Umbilical cord (tissue), 2 donors: ENCODE results near the gene ZDHHC14. TPM values are rescaled to one million over a fixed set of nuclear protein-coding genes. Genes with fewer than 3 reads are reported as not detected.
"Not testable (repeated sequence)": the region's sequence is repeated elsewhere in the genome, so short reads cannot be mapped to it uniquely, and the experiment has no call there.

Source experiments
- DNase-seq: peaks from one replicate; pipeline ENCODE4 v3.0.0-alpha.2; 2015; ENCODE audit warnings: low spot score
- total RNA-seq: library from RNA; depleted of rRNA; stranded (reverse); fragments of >200 nt; gene quantifications from one replicate; pipeline ENCODE4 v1.2.3, GENCODE V29; 2014; ENCODE audit warnings: low replicate concordance; ENCODE audit not compliant: insufficient read depth

The ZDHHC14 gene
- total RNA-seq, 1 donor from 2014 or later: 6.5 TPM

- DNase-seq: no peak
Measured at GRCh38 chr6:157406661-157407060, 25.7 kb downstream of the ZDHHC14 start.

- no peak for DNase-seq
Measured at GRCh38 chr6:157407646-157408045, 26.7 kb downstream of the ZDHHC14 start.

- not testable (repeated sequence) for DNase-seq
Measured at GRCh38 chr6:157408427-157408826, 27.4 kb downstream of the ZDHHC14 start.

- DNase-seq: no peak
Measured at GRCh38 chr6:157410045-157410444, 29.1 kb downstream of the ZDHHC14 start.

- DNase-seq: no peak
Measured at GRCh38 chr6:157411368-157411767, 30.4 kb downstream of the ZDHHC14 start.

GRCh38 chr6:157412791-157413190 is 31.8 kb downstream of the ZDHHC14 start:
- no peak for DNase-seq

- no peak for DNase-seq
Measured at GRCh38 chr6:157420497-157420896, 39.5 kb downstream of the ZDHHC14 start.

GRCh38 chr6:157424491-157425020 is 43.6 kb downstream of the ZDHHC14 start:
- no peak for DNase-seq

- DNase-seq: no peak
Measured at GRCh38 chr6:157427969-157428368, 47.0 kb downstream of the ZDHHC14 start.

- no peak for DNase-seq
Measured at GRCh38 chr6:157428427-157429202, 47.6 kb downstream of the ZDHHC14 start.

- DNase-seq: no peak
Measured at GRCh38 chr6:157429248-157429647, 48.3 kb downstream of the ZDHHC14 start.

GRCh38 chr6:157430834-157431233 is 49.8 kb downstream of the ZDHHC14 start:
- DNase-seq: no peak

- no peak for DNase-seq
Measured at GRCh38 chr6:157432231-157432891, 51.4 kb downstream of the ZDHHC14 start.

GRCh38 chr6:157432892-157433265 is 51.9 kb downstream of the ZDHHC14 start:
- DNase-seq: no peak

GRCh38 chr6:157433678-157434081 is 52.7 kb downstream of the ZDHHC14 start:
- DNase-seq: no peak

- DNase-seq: no peak
Measured at GRCh38 chr6:157434349-157435033, 53.5 kb downstream of the ZDHHC14 start.

- DNase-seq: no peak
Measured at GRCh38 chr6:157436219-157436943, 55.4 kb downstream of the ZDHHC14 start.

GRCh38 chr6:157436944-157437336 is 56.0 kb downstream of the ZDHHC14 start:
- DNase-seq: no peak

GRCh38 chr6:157438611-157439111 is 57.7 kb downstream of the ZDHHC14 start:
- DNase-seq: peak; percentile 39

- DNase-seq: no peak
Measured at GRCh38 chr6:157440171-157440570, 59.2 kb downstream of the ZDHHC14 start.

- no peak for DNase-seq
Measured at GRCh38 chr6:157442291-157442690, 61.3 kb downstream of the ZDHHC14 start.
